ENCODE data around the gene MT4. TPM values are rescaled to one million over a fixed set of nuclear protein-coding genes. Genes with fewer than 3 reads are reported as not detected.

MT4 gene
- total and polyA plus RNA-seq, 12 donors = not detected

DNA sequence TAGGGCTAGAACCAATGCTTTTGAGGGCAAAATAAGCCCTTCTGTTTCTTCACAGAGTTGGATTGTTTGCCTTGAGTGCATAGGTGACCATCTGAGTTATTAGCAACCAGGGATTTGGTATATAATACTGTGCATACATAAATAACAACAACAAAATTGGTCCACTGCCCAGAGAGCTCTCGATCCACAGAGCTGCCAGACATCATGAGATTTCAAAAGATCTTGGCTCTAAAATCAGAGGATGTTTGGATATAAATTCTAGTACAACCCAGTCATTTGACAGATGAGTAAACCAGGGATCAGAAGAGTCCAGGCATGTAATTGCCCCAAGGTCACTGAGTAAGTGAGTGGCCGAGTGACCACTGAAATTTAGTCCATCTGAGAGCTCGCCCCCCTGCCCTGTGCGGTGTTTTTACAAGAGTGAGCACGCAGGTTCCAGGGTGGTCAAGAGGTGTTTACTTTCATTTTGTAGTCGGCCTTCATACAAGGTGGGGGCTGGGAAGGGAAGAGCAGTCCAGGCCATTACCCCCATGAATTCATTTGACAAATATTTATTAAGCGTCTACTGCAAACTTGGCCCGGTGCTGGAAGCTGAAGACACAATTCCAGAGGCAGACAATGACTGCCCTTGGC is 41.7 kb downstream of the MT4 start:
- Histone ChIP-seq H3K4me1 (peaks cover 25 to 57% (median 53%) of the 10 kb centered on the region in 9 donors), H3K4me3 (peak overlapping the region in 1 of 10 donors; percentile 78), H3K36me3 (no peaks in the 10 kb centered on the region), H3K27ac (peak overlapping the region; percentile 84 to 99 (median 93)), H3K9me3 (no peaks in the 10 kb centered on the region), H3K27me3 (no peaks in the 10 kb centered on the region)
- TF ChIP-seq, protein P1, sequence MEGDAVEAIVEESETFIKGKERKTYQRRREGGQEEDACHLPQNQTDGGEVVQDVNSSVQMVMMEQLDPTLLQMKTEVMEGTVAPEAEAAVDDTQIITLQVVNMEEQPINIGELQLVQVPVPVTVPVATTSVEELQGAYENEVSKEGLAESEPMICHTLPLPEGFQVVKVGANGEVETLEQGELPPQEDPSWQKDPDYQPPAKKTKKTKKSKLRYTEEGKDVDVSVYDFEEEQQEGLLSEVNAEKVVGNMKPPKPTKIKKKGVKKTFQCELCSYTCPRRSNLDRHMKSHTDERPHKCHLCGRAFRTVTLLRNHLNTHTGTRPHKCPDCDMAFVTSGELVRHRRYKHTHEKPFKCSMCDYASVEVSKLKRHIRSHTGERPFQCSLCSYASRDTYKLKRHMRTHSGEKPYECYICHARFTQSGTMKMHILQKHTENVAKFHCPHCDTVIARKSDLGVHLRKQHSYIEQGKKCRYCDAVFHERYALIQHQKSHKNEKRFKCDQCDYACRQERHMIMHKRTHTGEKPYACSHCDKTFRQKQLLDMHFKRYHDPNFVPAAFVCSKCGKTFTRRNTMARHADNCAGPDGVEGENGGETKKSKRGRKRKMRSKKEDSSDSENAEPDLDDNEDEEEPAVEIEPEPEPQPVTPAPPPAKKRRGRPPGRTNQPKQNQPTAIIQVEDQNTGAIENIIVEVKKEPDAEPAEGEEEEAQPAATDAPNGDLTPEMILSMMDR (IDR thresholded peaks at IDR 0.05) = no peak
- WGBS, 2 donors = 40 to 50% methylated on average over 8 of the region's 8 CpGs
- intact Hi-C loops (cut with DNase I) = loop anchor here in 7 of 10 donors (1.0 to 5.0 kb wide), 3 partner anchors 36 to 76 kb away; partner anchors contain the start of gene MT1X (in 5 of the 7)
- DNase-seq = no peak
- peak in 1 of 8 donors; percentile 1 for ATAC-seq

- peak overlapping the region; percentile 84 to 99 (median 93) for H3K27ac ChIP-seq
- H3K27me3 ChIP-seq = no peaks in the 10 kb centered on the region
- peaks cover 25 to 63% (median 59%) of the 10 kb centered on the region in 9 donors for H3K4me1 ChIP-seq
- H3K9me3 ChIP-seq = no peaks in the 10 kb centered on the region
- intact Hi-C loops (cut with DNase I) = loop anchor here in 7 of 10 donors (1.0 to 5.0 kb wide), 3 partner anchors 35 to 75 kb away; partner anchors contain the start of gene MT1X (in 5 of the 7)
- TF ChIP-seq, protein P1 (IDR thresholded peaks at IDR 0.05) = no peak
- WGBS, 2 donors = 46 to 51% methylated on average over 14 of the region's 14 CpGs
- H3K4me3 ChIP-seq = peak overlapping the region in 1 of 10 donors; percentile 78
- H3K36me3 ChIP-seq = no peaks in the 10 kb centered on the region
- ATAC-seq = peak; percentile 14 to 61 (median 37)
- peak; percentile 61 to 81 for DNase-seq
Measured at GRCh38 chr16:56607109-56607618, 42.3 kb downstream of the MT4 start.

- intact Hi-C loops (cut with DNase I) = loop anchor here in 7 of 10 donors (1.0 to 5.0 kb wide), 6 partner anchors 17 to 75 kb away; partner anchors contain the start of genes MT1X (in 7 of the 7) and MT1E (in 1 of the 7)
- H3K27ac ChIP-seq = peak overlapping the region; percentile 84 to 99 (median 93)
- WGBS, 2 donors = 66 to 78% methylated on average over 2 of the region's 2 CpGs
- no peak for ATAC-seq
- peak overlapping the region in 9 of 10 donors; percentile 53 to 78 (median 73) for H3K4me3 ChIP-seq
- no peaks in the 10 kb centered on the region for H3K27me3 ChIP-seq
- no peak for DNase-seq
- no peaks in the 10 kb centered on the region for H3K36me3 ChIP-seq
- TF ChIP-seq, protein P1 (IDR thresholded peaks at IDR 0.05) = no peak
- H3K9me3 ChIP-seq = no peaks in the 10 kb centered on the region
- peaks cover 25 to 68% (median 60%) of the 10 kb centered on the region in 9 donors for H3K4me1 ChIP-seq
Measured at GRCh38 chr16:56607675-56608042, 42.8 kb downstream of the MT4 start.

GRCh38 chr16:56608043-56608875 is 43.4 kb downstream of the MT4 start, which contains the start of gene MT2A:
Gene MT2A (plus strand): TSS chr16:56608584. CDS start chr16:56608656, 72 bp downstream.
- TF ChIP-seq, protein P1 (IDR thresholded peaks at IDR 0.05) = peak in 1 of 9 donors; percentile 6
- no peaks in the 10 kb centered on the region for H3K36me3 ChIP-seq
- ATAC-seq = peak; percentile 78 to 89 (median 87)
- peak within 1 kb of the TSS; percentile 52 to 78 (median 72) for H3K4me3 ChIP-seq
- peak within 1 kb of the TSS; percentile 84 to 99 (median 93) for H3K27ac ChIP-seq
- H3K27me3 ChIP-seq = no peaks in the 10 kb centered on the region
- H3K4me1 ChIP-seq = peaks cover 25 to 68% (median 60%) of the 10 kb centered on the region in 9 donors
- WGBS, 2 donors = 4 to 6% methylated on average over 59 to 62 of the region's 62 CpGs
- H3K9me3 ChIP-seq = no peaks in the 10 kb centered on the region
- DNase-seq = peak; percentile 94 to 96
- intact Hi-C loops (cut with DNase I) = loop anchor here in 7 of 10 donors (1.0 to 5.0 kb wide), 6 partner anchors 17 to 75 kb away; partner anchors contain the start of genes MT1X (in 6 of the 7) and MT1E (in 1 of the 7)
